ENCODE results near the gene FAAP20.

- TF ChIP-seq REST (IDR thresholded peaks at IDR 0.05; ENCODE audit: unreplicated experiment) (no peak), EZH2 (IDR thresholded peaks at IDR 0.05; ENCODE audit: low read depth, unreplicated experiment) (no peak), CTCF (conservative IDR thresholded peaks at IDR 0.05; ENCODE audit: low read depth in 2 of 2) (peak in 1 of 2 experiments; percentile 17; a peak in 1 of 4 replicates), POLR2AphosphoS5 (IDR thresholded peaks at IDR 0.05; ENCODE audit: low read depth) (no peak; the same call in 1 of the 2 replicates)
Observed at GRCh38 chr1:2229037-2229864, 34.7 kb upstream of the FAAP20 start.
